T-helper 2 cell treated with Interferon-gamma antibody and Interleukin-4, amounts not matched to agents 100 ng/mL and 5 ng/mL, for 36 hours (primary cell): ENCODE results near the gene NR4A3. TPM values are rescaled to one million over a fixed set of nuclear protein-coding genes. Genes with fewer than 3 reads are reported as not detected.

Experiments used
- intact Hi-C: fragments of 100-400 bp; cut with micrococcal nuclease; formaldehyde crosslinking; loops from one replicate; pipeline ENCODE4 v1.15.1; 2023
- total RNA-seq: library from RNA; stranded (reverse); gene quantifications from 2 replicates; pipeline ENCODE4 v1.2.3, GENCODE V29; 2022

NR4A3 gene
- total RNA-seq, 1 donor from 2014 or later: 2.3 TPM

DNA sequence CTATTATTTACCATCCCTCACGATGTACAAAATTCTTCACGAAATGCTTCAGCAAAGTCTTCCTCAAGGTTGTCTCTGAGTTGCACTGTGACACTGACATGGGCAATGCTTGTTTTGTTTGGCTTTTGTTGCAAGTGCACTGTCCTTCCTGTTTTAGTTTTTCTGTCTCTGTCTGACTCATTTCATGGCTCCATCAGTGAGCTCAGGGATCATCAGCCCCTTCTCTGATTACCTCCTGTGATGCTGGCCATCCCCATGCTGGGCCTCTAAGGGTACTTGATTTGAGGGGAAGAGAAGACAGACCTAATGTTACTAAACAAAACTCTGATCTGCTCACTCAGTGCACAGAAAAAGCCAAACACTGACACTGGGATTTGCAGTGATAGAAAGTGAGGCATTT, 47.2 kb downstream of the NR4A3 start:
- intact Hi-C loops: loop anchor here (5.0 kb wide), 2 partner anchors 38 to 47 kb away; partner anchors contain the start of genes NR4A3 and STX17

GRCh38 chr9:99870126-99870525, 48.4 kb downstream of the NR4A3 start:
- intact Hi-C loops: no loop called here

DNA sequence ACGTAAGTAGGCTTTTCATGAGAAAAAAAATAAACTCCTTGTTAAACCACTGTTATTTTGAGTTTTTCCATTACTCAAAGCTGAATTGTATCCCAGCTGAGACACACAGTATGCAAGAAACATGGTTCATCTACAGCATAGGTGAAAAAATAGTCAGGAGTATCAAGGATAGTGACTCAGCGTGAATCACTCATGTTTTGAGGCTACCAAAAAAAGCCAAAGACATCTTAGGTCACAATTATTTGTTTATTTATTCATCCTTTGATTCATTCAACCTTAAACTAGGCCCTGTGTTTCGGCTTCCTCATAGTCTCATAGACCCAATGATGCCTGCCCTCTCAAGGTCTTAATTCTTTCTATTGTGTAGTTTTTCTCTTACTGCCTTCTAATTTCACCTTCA, 51.8 kb downstream of the NR4A3 start:
- intact Hi-C loops: no loop called here

- intact Hi-C loops: no loop called here
Observed at GRCh38 chr9:99873943-99874584, 52.4 kb downstream of the NR4A3 start.

DNA sequence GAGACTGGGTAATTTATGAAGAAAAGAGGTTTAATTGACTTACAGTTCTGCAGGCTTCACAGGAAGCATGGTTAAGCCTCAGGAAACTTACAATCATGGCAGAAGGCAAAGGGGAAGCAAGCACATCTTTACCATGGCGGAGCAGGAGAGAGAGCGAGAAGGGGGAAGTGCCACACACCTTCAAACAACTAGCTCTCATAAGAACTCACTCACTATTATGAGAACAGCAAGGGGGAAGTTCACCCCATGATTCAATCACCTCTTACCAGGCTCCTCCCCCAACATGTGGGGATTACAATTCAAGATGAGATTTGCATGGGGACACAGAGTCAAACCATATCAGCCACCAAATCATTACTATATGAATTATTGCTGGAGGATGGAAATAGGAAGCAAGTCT, 54.5 kb downstream of the NR4A3 start:
- intact Hi-C loops: no loop called here

- intact Hi-C loops: no loop called here
Observed at GRCh38 chr9:99878651-99879050, 57.0 kb downstream of the NR4A3 start.

GRCh38 chr9:99881769-99882168, 60.1 kb downstream of the NR4A3 start:
- intact Hi-C loops: no loop called here

DNA sequence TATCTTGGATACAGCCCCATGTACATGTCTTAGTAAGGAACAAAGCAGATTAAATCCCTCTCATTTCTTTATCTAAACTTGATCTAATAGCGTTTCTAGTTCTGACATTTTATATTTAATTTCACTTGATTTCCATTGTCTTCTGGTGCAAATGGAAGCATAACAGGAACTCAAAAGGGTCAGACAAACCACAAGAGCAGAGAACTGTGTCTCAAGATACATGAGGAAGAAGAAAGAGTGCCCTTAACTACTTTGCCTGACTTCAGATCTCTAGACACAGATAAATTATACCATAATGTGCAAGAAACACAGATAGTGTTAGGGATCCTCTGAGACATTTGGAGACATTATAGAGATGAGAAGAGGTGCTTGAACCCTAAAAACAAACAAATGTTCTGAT, 64.1 kb downstream of the NR4A3 start:
- intact Hi-C loops: no loop called here

GRCh38 chr9:99889120-99889519, 67.4 kb downstream of the NR4A3 start:
- intact Hi-C loops: no loop called here

GRCh38 chr9:99894826-99895225, 73.1 kb downstream of the NR4A3 start:
- intact Hi-C loops: no loop called here

GRCh38 chr9:99895510-99895909, 73.8 kb downstream of the NR4A3 start:
- intact Hi-C loops: no loop called here

- intact Hi-C loops: no loop called here
Observed at GRCh38 chr9:99896119-99896518, 74.4 kb downstream of the NR4A3 start.

DNA sequence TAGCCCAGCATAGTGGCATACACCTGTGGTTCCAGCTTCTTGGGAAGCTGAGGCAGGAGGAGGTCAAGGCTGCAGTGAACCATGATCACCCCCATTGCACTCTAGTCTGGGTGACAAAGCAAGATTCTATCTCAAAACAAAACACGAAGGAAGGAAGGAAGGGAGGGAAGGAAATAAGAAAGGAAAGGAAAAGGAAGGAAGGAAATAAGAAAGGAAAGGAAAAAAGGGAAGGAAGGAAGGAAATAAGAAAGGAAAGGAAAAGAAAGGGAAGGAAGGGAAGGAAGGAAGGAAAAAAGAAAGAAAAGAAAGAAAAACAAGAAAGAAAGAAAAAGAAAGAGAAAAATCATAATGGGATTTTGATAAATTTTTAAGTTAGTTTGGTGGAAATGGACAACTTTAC, 81.7 kb downstream of the NR4A3 start:
- intact Hi-C loops: no loop called here

- intact Hi-C loops: loop anchor here (1.0 to 5.0 kb wide), 8 partner anchors 39 to 683 kb away; partner anchors contain the start of genes INVS, MSANTD3, SEC61B and TEX10
Observed at GRCh38 chr9:99905833-99906402, 84.2 kb downstream of the NR4A3 start.

DNA sequence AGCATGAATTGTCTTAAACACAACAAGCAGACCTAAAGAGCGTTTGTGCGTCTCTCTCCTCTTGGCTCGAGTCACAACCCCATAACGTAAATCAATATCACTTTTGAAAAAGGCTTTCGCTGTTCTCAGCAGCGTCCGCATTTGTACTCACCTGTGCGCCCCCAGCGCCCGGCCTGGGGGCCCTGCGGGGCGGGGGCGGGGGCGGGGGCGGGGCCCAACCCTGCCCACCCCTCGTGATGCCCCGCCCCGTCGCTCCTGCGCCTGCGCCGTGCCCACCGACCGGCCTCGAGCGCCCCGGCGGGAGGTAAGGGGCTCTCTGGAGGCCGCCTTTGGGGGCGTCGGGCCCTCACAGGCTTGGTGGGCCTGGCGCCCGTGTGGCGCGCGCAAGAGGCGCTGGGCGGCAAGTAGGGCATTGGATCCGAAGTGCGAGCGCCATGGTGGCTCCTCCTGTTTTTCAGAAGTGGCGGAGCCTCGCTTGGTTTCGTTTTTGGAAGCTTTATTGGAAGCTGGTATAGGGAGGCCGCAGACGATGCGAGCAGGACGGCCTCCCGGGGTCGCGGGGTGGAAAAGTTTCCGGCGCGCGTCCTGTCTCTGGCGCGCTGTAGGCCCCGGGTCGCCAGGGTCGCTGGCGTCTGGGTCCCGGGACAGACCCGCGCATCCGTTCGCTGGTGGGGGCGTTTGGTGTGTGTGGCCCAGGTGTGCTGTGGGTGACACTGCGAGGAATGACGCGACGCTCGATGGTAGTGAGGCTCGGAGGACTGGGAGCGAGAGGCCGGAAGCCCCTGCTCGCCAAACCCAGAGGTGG, 84.9 kb downstream of the NR4A3 start, which contains the start of gene STX17:
STX17 (plus strand) TSS at position 252 of the 805 bp plus-strand sequence. CDS start 8,586 bp downstream, outside the sequence.
- intact Hi-C loops: loop anchor here (1.0 to 5.0 kb wide), 8 partner anchors 39 to 684 kb away; partner anchors contain the start of genes INVS, MSANTD3, SEC61B and TEX10

GRCh38 chr9:99907208-99907532, 85.5 kb downstream of the NR4A3 start:
- intact Hi-C loops: loop anchor here (2.0 to 5.0 kb wide), 5 partner anchors 40 to 684 kb away; partner anchors contain the start of genes MSANTD3, SEC61B and TEX10

DNA sequence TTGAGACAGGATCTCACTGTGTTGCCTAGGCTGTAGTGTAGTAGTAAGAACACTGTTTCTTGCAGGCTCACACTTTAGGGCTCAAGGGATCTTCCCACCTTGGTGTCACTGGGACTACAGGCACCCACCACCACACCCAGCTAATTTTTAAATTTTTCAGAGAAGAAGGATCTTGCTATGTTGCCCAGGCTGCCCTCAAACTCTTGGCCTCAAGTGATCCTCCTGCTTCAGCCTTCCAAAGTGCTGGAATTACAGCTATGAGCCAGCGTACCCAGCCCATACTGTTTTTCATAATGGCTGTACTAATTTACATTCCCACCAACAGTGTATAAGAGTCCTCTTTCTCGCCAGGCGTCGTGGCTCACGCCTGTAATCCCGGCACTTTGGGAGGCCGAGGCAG, 89.9 kb downstream of the NR4A3 start:
- intact Hi-C loops: no loop called here

Other genes starting within 250 kb of the NR4A3 start
- 36.6 and 41.9 TPM in 2 replicates for gene STX17, start 84.8 kb downstream of the NR4A3 start, total RNA-seq